Skin epidermis (tissue), 12 donors: ENCODE measurements around the gene ILK.

Experiments
- H3K27ac ChIP-seq, 21 experiments: fragments of 200-600 bp; sonication (generic) in 11 of 21; one replicate each; pipeline ENCODE4 v1.5.0; 2020; ENCODE audit warnings: mild to moderate bottlenecking in 3 of 21, inconsistent platforms in 2 of 21, moderate library complexity in 2 of 21
- H3K4me3 ChIP-seq, 7 experiments: fragments of 200-600 bp; sonication (generic) in 2 of 7; one replicate each; pipeline ENCODE4 v1.5.0; 2020; ENCODE audit warnings: inconsistent platforms in 2 of 7, mild to moderate bottlenecking in 2 of 7, moderate library complexity in 1 of 7

ILK gene

GRCh38 chr11:6602096-6602940, 1.3 kb upstream of the ILK start:
- Histone ChIP-seq H3K27ac (peak overlapping the region in 16 of 21 experiments; percentile 84 to 98 (median 94)), H3K4me3 (peak overlapping the region; percentile 77 to 94 (median 87))

- peak overlapping the region; percentile 70 to 98 (median 93) for H3K27ac ChIP-seq
- peak overlapping the region; percentile 77 to 94 (median 87) for H3K4me3 ChIP-seq
These were observed 580 bp downstream of the ILK start for GRCh38 chr11:6604081-6604626.

- Histone ChIP-seq H3K27ac (peak overlapping the region in 20 of 21 experiments; percentile 84 to 98 (median 94)), H3K4me3 (peak overlapping the region; percentile 77 to 94 (median 87))
These were observed 1.2 kb downstream of the ILK start for GRCh38 chr11:6604790-6605189.

- H3K27ac ChIP-seq: peak overlapping the region in 20 of 21 experiments; percentile 46 to 98 (median 76)
- H3K4me3 ChIP-seq: peak overlapping the region in 2 of 7 experiments; percentile 6 to 9
These were observed 3.1 kb downstream of the ILK start for GRCh38 chr11:6606471-6607189.

GRCh38 chr11:6607190-6607795, 3.7 kb downstream of the ILK start:
- Histone ChIP-seq H3K27ac (peak overlapping the region in 18 of 21 experiments; percentile 30 to 98 (median 72)), H3K4me3 (no peak overlapping the region)

GRCh38 chr11:6608011-6608410, 4.4 kb downstream of the ILK start:
- peak overlapping the region in 15 of 21 experiments; percentile 15 to 98 (median 72) for H3K27ac ChIP-seq
- no peak overlapping the region for H3K4me3 ChIP-seq

GRCh38 chr11:6608726-6609501, 5.3 kb downstream of the ILK start:
- H3K27ac ChIP-seq: peak overlapping the region in 7 of 21 experiments; percentile 15 to 83 (median 52)
- H3K4me3 ChIP-seq: no peak overlapping the region

GRCh38 chr11:6609502-6610015, 6.0 kb downstream of the ILK start:
- no peak overlapping the region for H3K4me3 ChIP-seq
- H3K27ac ChIP-seq: peak overlapping the region in 1 of 21 experiments; percentile 68

- H3K4me3 ChIP-seq: peak overlapping the region in 1 of 7 experiments; percentile 69
- H3K27ac ChIP-seq: peak overlapping the region in 8 of 21 experiments; percentile 91 to 99 (median 97)
These were observed 7.0 kb downstream of the ILK start for GRCh38 chr11:6610591-6610990.

- Histone ChIP-seq H3K4me3 (peak overlapping the region; percentile 55 to 85 (median 83)), H3K27ac (peak overlapping the region; percentile 59 to 99 (median 97))
These were observed 7.8 kb downstream of the ILK start for GRCh38 chr11:6611092-6611962.

GRCh38 chr11:6611963-6612212, 8.3 kb downstream of the ILK start:
- peak overlapping the region; percentile 55 to 85 (median 83) for H3K4me3 ChIP-seq
- peak overlapping the region; percentile 59 to 99 (median 97) for H3K27ac ChIP-seq

GRCh38 chr11:6612213-6613041, 8.9 kb downstream of the ILK start, which contains the start of gene TAF10:
TSS of gene TAF10 (minus strand) at chr11:6612216. CDS start at chr11:6612189, 27 bp downstream.
- peak within 1 kb of the TSS; percentile 59 to 99 (median 97) for H3K27ac ChIP-seq
- H3K4me3 ChIP-seq: peak within 1 kb of the TSS; percentile 55 to 85 (median 83)

- Histone ChIP-seq H3K4me3 (no peak overlapping the region), H3K27ac (peak overlapping the region in 12 of 21 experiments; percentile 91 to 99 (median 97))
These were observed 9.9 kb downstream of the ILK start for GRCh38 chr11:6613496-6613895.

- no peak overlapping the region for H3K27ac ChIP-seq
- no peak overlapping the region for H3K4me3 ChIP-seq
These were observed 10.9 kb downstream of the ILK start for GRCh38 chr11:6614446-6614845.

- Histone ChIP-seq H3K4me3 (no peak overlapping the region), H3K27ac (no peak overlapping the region)
These were observed 11.5 kb downstream of the ILK start for GRCh38 chr11:6615046-6615445.

GRCh38 chr11:6615882-6616585, 12.5 kb downstream of the ILK start:
- Histone ChIP-seq H3K4me3 (no peak overlapping the region), H3K27ac (peak overlapping the region in 2 of 21 experiments; percentile 2 to 29)
